ENCODE results near the gene NCAN. TPM values are rescaled to one million over a fixed set of nuclear protein-coding genes. Genes with fewer than 3 reads are reported as not detected.
"Not testable (repeated sequence)": the region's sequence is repeated elsewhere in the genome, so short reads cannot be mapped to it uniquely, and the experiment has no call there.

NCAN gene
- total RNA-seq, 1 donor from 2014 or later = not detected

DNA sequence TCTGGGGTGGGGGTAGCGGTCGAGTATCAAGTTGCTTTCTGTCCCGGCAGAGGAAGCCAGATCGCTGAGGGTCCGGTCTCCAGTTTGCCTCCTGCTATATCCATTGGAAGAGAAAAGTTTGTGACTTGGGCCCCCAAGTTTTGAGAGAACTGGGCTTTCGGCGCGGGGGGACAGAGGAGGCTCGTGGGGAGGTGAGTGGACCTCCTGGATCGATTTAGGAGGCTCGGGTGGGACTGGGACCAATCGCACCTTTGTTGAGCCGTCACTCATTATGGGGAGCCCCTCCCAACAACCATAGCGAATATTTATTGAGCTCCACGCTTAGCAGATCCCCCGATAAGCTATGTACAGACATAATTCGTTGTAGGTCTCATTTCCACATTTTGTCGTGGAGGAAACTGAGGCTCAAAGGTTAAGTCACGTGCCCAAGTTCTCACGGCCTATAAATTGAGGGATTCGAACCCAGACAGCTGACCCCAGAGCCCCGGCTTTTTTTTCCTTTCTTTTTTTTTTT, 18.8 kb upstream of the NCAN start:
- DNase-seq (ENCODE audit: extremely low read depth, low read depth, low spot score) = no peak

DNA sequence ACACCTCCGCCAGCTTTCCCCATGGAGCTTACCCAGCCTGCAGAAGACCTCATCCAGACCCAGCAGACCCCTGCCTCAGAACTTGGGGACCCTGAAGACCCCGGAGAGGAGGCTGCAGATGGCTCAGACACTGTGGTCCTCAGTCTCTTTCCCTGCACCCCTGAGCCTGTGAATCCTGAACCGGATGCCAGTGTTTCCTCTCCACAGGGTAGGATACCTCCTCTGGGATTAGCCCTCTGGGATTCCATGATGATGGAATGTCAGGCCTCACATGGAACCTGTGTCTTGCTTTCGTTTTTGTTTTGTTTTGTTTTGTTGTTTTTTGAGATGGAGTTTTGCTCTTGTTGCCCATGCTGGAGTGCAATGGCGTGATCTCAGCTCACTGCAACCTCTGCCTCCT, 17.8 kb upstream of the NCAN start:
- no peak for DNase-seq (ENCODE audit: extremely low read depth, low read depth, low spot score)

DNA sequence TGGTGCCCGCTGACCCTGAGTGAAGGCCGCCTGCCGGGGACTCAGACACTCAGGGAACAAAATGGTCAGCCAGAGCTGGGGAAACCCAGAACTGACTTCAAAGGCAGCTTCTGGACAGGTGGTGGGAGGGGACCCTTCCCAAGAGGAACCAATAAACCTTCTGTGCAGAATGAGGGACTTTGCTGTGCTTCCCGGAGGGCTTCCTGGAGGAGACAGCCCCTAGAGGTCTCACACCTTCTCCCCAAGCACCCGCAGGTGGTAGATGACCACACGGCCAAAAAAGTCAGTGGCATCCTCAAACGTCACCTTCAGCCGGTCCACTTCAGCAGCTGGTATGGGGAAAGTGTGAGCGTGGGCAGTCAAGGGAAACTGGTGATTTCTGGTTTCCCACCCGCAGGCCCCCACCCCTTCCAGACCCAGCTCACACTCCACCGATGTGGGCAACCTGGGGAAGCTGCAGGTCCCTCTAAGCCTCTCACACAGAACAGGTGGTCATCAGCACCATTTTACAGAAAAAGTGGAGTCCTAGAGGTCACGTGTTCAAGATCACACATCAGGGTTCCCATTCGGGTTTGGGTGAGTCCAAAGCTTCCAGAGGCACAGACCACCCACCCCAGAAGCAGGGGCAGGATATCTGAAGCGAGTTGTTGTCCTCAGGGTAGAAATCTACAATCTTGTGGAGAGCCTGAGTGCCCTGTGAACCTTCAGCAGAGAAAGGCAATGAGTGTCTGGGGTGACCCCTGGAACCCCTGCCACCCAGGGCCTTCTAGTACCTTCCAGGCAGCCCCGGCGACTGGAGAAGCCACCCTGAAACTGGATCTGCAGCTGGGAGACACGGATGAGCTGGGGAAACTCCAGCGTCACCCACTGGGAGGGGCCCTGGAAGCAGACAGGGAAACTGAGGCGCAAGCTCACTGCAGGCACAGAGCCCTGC, 9.8 kb upstream of the NCAN start:
- DNase-seq (ENCODE audit: extremely low read depth, low read depth, low spot score) = no peak

DNA sequence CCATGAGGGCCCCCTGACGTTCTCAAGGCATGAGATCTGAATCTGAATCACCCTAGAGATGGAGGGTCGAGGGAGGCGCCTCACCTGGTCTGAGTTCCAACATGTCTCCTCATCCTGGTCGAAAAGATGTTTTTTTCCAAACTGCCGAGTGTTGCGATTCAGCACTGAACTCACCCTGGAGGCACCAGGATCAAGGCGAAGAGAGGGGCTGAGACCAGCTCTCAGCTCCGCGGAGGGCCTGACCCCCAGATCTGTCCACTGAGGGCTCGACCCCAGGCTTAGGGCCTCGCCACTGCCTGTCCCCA, 9.1 kb upstream of the NCAN start:
- no peak for DNase-seq (ENCODE audit: extremely low read depth, low read depth, low spot score)

DNA sequence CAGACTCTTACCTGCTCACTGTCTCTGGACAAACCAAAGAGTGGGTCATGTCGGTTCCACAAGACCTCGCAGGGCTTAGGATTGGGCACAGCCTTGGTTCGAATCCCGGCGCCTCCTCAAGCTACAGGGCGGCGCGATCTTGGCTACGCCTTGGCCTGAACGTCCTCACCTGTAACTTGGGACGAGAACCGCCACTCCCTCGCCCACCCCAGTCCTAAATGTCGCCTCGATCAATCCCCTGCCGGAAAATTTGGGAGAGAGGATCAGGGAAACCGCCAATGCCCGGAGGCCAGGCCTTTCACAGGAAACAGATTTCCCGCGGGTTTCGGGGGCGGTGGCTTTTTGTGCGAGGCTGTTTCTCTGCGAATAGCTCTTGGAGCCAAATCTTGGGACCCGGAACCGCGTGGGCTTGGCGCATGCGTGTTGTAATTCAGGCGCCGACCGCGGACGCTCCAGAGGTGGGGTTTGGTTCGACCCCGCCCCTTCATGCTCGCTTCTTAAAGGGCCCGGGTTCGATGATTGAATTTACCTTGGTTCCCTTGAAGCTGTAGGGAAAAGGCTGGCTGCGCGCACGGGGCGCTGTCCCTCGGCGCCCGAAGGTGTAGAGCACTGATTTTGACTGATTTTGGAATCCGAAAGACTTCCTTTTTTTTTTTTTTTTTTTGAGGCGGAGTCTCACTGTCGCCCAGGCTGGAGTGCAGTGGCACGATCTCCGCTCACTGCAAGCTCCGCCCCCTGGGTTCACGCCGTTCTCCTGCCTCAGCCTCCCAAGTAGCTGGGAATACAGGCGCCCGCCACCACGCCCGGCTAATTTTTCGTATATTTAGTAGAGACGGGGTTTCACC, 8.5 kb upstream of the NCAN start, which contains the start of gene NR2C2AP:
Gene NR2C2AP, minus strand, starts transcription at position 403 of the 845 bp plus-strand sequence. Its CDS starts 354 bp downstream, at position 49.
- DNase-seq (ENCODE audit: extremely low read depth, low read depth, low spot score) = no peak

DNA sequence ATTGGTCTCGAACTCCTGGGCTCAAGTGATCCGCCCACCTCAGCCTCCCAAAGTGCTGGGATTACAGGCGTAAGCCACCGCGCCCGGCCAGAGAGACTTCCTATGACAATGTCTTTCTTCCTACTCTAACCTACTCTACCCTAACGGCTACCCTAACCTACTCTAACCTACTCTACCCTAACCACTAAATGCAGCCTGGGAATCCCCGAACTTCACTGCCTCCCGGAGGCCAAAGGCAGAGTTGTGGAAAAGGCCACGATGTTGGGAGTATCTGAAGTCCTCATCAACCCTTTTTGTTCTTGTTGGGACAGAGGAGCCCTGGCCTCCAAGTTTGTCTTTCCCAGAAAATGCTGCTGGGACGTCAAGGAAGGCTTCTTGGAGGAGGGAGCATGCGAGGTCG, 7.6 kb upstream of the NCAN start:
- no peak for DNase-seq (ENCODE audit: extremely low read depth, low read depth, low spot score)

DNA sequence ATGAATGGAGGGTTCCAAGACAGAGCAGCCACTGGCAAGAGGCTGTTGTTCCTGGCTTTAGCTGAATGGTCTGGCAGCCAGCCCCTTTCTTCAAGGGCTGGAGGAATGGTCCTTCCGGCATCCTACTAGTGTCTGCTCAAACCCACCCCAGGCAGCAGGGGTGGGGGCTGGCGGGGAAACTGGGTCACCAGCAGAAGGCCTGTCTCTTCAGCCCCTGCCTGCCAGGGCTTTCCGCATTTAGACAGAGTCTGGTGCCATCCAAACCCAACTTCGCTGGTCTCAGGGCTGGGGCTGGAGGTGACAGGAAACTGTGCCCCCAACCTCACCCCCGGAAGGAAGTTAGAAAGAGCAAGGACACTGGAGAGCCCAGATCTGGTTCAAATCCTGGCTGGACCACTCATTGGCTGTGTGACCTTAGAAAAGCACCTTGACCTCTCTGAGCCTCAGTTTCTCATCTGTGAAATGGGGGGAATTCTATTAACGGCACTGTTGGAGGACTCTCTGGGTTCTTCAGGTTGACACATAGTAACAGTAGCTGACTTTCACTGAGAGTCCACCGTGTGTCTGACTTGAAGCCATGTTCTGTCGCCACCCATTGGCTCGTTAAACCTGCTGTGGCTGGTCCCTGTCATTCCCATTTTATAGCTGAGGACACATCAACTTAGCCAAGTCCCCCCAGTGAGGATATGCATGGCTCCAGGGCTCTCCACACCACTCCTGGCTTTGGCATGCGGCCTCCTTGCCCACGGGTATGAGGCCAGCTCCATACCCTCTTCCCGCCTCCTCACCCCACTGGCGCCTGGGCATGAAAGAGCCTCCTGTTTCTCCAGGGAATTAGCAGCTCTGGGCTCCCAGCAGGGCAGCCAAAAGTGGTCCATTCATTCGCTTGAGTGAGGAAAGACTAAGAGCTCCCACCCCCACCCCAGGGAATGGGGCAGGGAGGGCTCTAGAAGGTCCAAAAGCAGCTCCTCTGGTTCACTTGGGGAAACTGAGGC, 6.0 kb upstream of the NCAN start:
- no peak for DNase-seq (ENCODE audit: extremely low read depth, low read depth, low spot score)

DNA sequence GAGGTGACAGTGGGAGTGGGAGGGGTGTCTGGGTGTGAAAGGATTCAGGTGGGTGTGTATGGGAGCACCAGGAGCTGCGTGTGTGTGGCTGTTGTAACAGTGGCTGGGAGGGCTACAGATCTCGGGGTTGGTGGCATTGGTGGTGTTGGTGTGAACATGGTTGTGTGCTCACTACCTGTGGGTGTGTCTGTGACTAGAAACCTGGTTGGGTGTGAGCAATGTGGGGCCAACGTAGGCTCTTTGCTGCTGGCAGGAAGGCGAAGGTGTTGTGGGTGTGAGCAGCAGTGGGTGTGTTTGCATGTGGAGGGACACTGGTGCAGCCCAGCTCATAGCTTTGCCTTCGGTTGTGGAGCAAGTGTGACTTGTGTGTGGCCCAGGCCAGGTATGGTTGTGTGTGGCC, 4.8 kb upstream of the NCAN start:
- no peak for DNase-seq (ENCODE audit: extremely low read depth, low read depth, low spot score)

DNA sequence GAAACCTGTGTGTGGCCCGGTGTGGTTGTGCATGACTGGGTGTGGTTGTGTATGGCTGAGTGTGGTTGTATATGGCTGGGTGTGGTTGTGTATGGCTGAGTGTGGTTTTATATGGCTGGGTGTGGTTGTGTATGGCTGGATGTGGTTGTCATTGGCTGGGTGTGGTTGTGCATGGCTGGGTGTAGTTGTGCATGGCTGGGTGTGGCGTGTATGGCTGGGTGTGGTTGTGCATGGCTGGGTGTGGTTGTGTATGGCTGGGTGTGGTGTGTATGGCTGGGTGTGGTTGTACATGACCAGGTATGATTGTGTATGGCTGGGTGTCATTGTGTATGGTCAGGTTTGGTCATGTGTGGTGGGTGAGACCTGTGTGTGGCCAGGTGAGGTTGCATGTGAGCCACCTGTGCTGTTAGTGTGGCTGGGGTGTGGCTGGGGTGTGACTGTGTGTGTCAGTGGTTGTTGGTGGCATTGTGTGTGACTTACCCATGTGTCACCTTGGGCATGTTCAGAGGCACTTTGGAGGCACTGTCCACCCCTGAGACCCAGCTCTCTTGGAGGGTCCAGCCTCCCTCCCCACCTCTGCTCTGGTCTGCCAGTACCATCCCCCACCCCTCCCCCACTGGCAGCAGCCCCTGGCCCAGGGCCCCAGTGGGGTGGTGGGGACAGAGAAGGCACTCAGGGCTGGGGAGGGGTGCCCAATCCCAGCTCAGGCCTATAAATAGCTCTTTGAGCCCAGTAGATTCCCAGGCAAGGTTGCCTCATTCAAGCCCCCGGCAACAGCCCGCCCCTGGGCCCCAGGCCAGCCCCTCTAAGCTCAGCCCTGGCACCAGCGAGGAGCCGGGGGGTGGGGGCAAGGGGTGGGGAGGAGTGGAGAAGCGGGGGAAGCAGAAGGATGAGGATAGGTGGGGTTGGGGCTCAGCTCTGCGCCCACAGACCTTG, 3.9 kb upstream of the NCAN start:
- no peak for DNase-seq (ENCODE audit: extremely low read depth, low read depth, low spot score)

DNA sequence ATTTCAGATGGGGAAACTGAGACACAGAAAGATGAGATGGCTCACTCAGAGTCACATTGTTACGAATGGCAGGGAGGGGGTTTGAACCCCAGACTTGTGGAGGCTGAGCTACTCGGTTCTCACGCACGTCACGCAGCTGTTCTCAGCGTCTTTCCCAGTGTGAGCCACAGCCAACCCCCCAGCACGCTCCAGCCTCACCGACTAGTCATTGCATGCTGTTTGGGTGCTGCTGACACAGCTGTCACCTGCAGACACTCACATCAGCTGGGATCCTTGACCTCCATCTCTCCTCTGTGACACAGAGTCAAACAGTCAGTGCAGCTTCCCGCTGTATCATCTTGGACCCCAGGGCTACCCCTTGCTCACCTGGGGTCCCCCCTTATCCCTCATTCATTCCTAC, 2.4 kb upstream of the NCAN start:
- no peak for DNase-seq (ENCODE audit: extremely low read depth, low read depth, low spot score)

DNA sequence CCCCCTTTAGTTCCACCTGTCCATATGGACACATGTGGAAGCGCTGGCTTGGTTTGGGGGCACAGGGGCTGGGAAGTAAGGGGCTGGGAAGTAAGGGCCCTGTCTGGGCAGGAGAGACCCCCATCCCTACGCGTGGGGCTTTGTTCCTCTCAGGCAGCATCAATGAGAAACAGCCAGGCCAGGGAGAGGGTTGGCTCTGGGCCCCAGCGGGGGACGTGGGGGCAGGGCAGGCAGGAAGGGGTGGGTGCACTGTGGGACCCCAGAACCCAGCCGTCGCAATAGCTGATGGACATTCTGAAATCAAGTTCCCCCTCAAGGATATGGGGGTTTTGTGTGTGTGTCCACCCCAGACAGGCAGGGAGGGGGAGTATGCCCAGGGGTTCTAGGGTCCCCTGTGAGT, 1.2 kb downstream of the NCAN start:
- no peak for DNase-seq (ENCODE audit: extremely low read depth, low read depth, low spot score)

DNA sequence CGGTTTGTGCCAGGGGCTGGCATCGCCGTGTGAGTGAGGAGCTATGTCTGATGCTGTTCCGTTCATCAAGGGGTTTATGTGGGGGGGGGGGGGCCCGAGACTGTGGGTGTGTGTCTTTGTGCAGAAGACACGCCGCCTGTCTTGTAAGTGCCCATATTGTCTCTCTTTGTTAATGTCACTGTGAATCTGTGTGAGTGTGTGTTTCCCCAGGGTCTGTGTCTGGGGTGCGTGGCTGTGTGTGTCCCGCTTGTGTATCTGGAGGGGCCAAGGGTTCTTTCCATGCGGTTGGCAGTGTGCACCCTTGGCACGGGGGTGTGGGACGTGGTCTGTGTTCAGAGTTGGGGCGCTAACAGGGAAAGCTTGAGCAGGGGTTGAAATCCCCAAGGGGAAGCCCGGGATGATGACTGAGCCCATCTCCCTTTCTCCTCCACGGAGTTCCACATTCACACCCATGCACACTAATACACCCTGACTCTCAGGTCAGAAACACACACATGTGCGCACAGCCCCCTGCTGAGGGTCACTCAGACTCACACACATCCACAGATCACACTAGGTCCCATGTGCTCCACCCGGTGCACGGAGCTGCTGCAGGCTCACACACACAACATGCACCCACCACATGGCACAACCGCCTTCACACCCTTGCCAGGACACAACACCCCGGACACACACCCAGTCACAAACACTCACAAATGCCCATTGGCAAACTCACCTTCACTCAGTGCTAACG, 1.8 kb downstream of the NCAN start:
- no peak for DNase-seq (ENCODE audit: extremely low read depth, low read depth, low spot score)

DNA sequence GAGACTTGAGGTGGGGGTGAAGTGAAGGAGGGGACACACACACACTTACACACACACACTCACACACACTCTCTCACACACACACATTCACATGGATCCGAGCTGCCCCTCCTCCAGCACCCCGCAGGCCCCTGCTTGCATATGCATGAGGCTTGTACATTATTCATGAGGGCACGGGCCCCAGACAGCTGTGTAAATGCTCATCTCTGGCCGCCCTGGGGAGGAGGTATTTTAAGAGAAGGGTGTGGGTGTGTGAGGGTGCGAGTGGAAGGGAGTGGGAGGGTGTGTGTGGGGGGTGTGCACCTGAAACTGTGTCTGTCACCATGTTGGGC, 2.4 kb downstream of the NCAN start:
- DNase-seq (ENCODE audit: extremely low read depth, low read depth, low spot score) = no peak

DNA sequence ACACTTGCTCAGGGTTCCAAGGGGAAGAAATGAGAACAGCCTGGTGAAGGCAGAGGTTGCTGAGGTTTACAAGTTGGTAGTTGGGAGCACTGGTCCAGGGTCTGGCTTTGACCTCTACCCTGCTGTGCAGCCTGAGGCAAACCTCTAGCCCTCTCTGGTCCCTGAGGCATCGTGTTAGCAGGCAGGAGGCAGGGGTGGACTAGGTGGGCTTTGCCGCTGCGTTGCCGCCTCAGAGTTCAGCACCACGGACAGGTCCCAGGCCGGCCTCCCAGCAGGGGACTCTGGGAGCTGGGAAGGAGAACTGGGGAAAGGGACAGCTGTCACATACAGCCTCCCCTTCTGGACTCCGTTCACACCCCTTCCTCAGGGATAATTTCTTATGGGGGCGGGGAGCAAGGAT, 3.1 kb downstream of the NCAN start:
- no peak for DNase-seq (ENCODE audit: extremely low read depth, low read depth, low spot score)

DNA sequence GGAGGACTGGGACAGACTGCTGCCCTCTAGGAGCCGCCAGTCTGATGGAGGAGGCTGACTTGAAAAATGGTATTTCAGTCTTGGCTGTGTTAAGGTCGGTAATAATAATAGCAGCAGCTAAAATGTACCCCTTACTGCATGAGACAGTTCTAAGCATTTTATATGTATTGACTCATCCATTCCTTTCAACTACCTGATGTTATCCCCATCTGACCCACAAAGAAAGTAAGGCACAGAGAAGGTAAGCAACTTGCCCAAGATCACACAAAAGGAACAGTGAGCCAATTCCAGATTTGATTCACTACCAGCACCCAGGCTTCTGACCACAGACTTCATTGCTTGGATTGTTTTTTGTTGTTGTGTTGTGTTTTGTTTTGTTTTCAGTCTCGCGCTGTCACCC, 4.0 kb downstream of the NCAN start:
- no peak for DNase-seq (ENCODE audit: extremely low read depth, low read depth, low spot score)

DNA sequence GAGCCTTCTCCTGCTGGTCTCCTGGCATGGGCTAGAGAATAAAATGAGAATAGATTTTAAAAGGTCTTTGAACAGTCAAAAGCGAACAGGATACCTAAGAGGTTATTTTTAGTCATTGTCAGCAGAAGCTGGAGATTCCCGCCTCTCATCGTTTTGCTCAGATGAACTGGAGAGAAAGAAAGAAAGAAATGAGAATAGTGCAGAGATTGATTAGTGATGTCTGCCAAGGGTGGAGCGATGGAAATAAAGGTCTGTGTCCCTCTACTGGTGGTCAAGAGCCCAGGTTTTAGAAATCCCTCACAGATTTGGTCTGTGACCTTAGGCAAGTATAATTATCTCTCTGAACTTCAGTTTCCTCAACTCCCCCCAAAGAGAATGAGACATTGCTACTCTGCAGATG, 5.3 kb downstream of the NCAN start:
- DNase-seq (ENCODE audit: extremely low read depth, low read depth, low spot score) = no peak

DNA sequence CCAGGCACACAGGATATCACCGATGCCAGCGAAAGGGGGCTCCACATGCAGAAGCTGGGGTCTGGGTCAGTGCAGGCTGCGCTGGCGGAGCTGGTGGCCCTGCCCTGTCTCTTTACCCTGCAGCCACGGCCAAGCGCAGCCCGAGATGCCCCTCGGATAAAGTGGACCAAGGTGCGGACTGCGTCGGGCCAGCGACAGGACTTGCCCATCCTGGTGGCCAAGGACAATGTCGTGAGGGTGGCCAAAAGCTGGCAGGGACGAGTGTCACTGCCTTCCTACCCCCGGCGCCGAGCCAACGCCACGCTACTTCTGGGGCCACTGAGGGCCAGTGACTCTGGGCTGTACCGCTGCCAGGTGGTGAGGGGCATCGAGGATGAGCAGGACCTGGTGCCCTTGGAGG, 7.2 kb downstream of the NCAN start:
- DNase-seq (ENCODE audit: extremely low read depth, low read depth, low spot score) = no peak

DNA sequence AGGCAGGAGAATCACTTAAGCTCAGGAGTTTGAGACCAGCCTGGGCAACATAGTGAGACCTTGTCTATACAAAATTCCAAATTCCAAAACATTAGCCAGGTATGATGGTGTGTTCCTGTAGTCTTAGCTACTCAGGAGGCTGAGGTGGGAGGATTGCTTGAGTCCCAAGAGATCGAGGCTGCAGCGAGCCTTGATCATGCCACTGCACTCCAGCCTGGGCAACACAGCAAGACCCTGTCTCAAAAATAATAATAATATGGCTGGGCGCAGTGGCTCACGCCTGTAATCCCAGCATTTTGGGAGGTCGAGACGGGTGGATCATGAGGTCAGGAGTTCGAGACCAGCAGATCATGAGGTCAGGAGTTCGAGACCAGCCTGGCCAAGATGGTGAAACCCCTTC, 9.2 kb downstream of the NCAN start:
- DNase-seq (ENCODE audit: extremely low read depth, low read depth, low spot score) = not testable (repeated sequence)

DNA sequence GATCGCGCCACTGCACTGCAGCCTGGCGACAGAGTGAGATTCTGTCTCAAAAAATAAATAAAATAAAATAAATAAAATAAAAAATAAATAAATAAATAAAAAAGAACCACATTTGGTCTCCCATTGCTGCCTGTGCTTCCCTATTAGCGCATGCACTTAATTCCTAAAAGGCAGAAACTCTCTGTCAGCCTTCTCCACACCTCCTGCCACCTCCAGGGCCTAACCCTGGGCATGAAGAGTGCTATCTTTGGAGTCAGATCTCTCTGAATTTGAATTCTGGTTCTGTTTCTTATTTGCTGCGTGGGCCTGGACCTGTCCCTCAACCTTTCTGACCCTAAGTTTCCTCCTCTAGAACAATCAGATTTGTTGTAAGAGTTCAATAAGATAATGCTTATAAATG, 11.3 kb downstream of the NCAN start:
- DNase-seq (ENCODE audit: extremely low read depth, low read depth, low spot score) = no peak

Measured in glomerular endothelial cell (primary cell).